Small intestine (tissue), 7 donors: Measurements from ENCODE around the gene NEIL3. TPM values are rescaled to one million over a fixed set of nuclear protein-coding genes. Genes with fewer than 3 reads are reported as not detected.
"Not testable (repeated sequence)": the region's sequence is repeated elsewhere in the genome, so short reads cannot be mapped to it uniquely, and the experiment has no call there.

Source experiments
- DNase-seq, 2 donors: peaks; one replicate each; pipeline versions ENCODE4 v3.0.0 to v3.0.0-alpha.2; 2013
- FAIRE-seq: peaks from 2 replicates; lab custom pipeline; 2012; peaks lifted over from hg19 to GRCh38; lab: Jason Lieb, UNC
- H3K27ac ChIP-seq, 3 donors: one replicate each; pipeline ENCODE4 v1.5.1; 2013; ENCODE audit warnings: low read length in 2 of 3, mild to moderate bottlenecking in 2 of 3, control low read depth in 1 of 3, inconsistent platforms in 1 of 3, low read depth in 1 of 3, moderate library complexity in 1 of 3
- H3K27me3 ChIP-seq, 3 donors: one replicate each; pipeline ENCODE4 v1.6.1; 2013; ENCODE audit warnings: low read length in 3 of 3, inconsistent platforms in 1 of 3; ENCODE audit not compliant: control insufficient read depth in 3 of 3, insufficient read depth in 3 of 3
- H3K36me3 ChIP-seq, 3 donors: one replicate each; pipeline ENCODE4 v1.6.1; 2013; ENCODE audit warnings: low read length in 3 of 3, inconsistent platforms in 1 of 3, low read depth in 1 of 3, mild to moderate bottlenecking in 1 of 3, moderate library complexity in 1 of 3; ENCODE audit not compliant: control insufficient read depth in 3 of 3, insufficient read depth in 2 of 3
- H3K4me1 ChIP-seq, 3 donors: one replicate each; pipeline ENCODE4 v1.6.1; 2013; ENCODE audit warnings: low read length in 2 of 3, inconsistent platforms in 1 of 3, low read depth in 1 of 3, mild to moderate bottlenecking in 1 of 3, moderate library complexity in 1 of 3; ENCODE audit not compliant: control insufficient read depth in 3 of 3, insufficient read depth in 2 of 3
- H3K4me3 ChIP-seq, 3 donors: one replicate each; pipeline ENCODE4 v1.5.1; 2013; ENCODE audit warnings: low read length in 3 of 3, control low read depth in 1 of 3, inconsistent platforms in 1 of 3, low read depth in 1 of 3, mild to moderate bottlenecking in 1 of 3, moderate library complexity in 1 of 3
- H3K9me3 ChIP-seq, 2 donors: one replicate each; pipeline ENCODE4 v1.6.1; 2013; ENCODE audit warnings: low read depth in 1 of 2, low read length in 1 of 2; ENCODE audit not compliant: control insufficient read depth in 2 of 2, insufficient read depth in 1 of 2
- WGBS, 3 donors: extraction: QIAGEN DNeasy Blood & Tissue Kit; methylation state at CpG; one replicate each; pipeline ENCODE4 v1.1.7; 2013; 5-methylcytosine and 5-hydroxymethylcytosine counted together
- polyA plus RNA-seq, 4 donors: library from polyadenylated mRNA; stranded (reverse) in 3 of 4; unstranded in 1 of 4; fragments of 200-250 nt in 3 of 4; fragments of 120-200 nt in 1 of 4; gene quantifications; one replicate each; pipeline versions ENCODE4 v1.2.1 to v1.2.3, GENCODE V29; 2013
- donor health status: healthy with polysubstance abuse.
- donor health status: control.
- donor health status: control.
- donor health status: Bipolar disorder and iron deficiency.
- donor health status: healthy.

NEIL3 gene
- polyA plus RNA-seq, 4 donors = 2.8 to 3.4 TPM; not detected in 2

- Histone ChIP-seq H3K9me3 (no peaks in the 10 kb centered on the region), H3K4me1 (peaks cover 0 to 18% (median 0%) of the 10 kb centered on the region in 3 donors), H3K36me3 (no peaks in the 10 kb centered on the region), H3K27ac (no peak overlapping the region), H3K27me3 (no peaks in the 10 kb centered on the region), H3K4me3 (no peak overlapping the region)
- WGBS, 3 donors = 79 to 82% (median 80%) methylated on average over 6 of the region's 6 CpGs
- DNase-seq = no peak
- no peak for FAIRE-seq
These were observed 18.9 kb upstream of the NEIL3 start for GRCh38 chr4:177290780-177291179.

- no peak for FAIRE-seq
These were observed 17.5 kb upstream of the NEIL3 start for GRCh38 chr4:177292171-177292570.

GRCh38 chr4:177293208-177294033 lies 16.3 kb upstream of the NEIL3 start:
- H3K36me3 ChIP-seq = no peaks in the 10 kb centered on the region
- FAIRE-seq = no peak
- WGBS, 3 donors = 27 to 55% (median 45%) methylated on average over 5 of the region's 5 CpGs
- H3K27ac ChIP-seq = peak overlapping the region in 1 of 3 donors; percentile 35
- H3K4me1 ChIP-seq = peaks cover 0 to 18% (median 0%) of the 10 kb centered on the region in 3 donors
- H3K27me3 ChIP-seq = no peaks in the 10 kb centered on the region
- DNase-seq = peak; percentile 72 to 82
- H3K9me3 ChIP-seq = peaks cover 0 to 13% of the 10 kb centered on the region in 2 donors
- no peak overlapping the region for H3K4me3 ChIP-seq

More at GRCh38 chr4:177292171-177292570, 17.5 kb upstream of the NEIL3 start:
- Histone ChIP-seq H3K4me1 (peaks cover 0 to 18% (median 0%) of the 10 kb centered on the region in 3 donors), H3K4me3 (no peak overlapping the region), H3K27ac (no peak overlapping the region), H3K9me3 (peaks cover 0 to 4% of the 10 kb centered on the region in 2 donors), H3K27me3 (no peaks in the 10 kb centered on the region), H3K36me3 (no peaks in the 10 kb centered on the region)
- DNase-seq = no peak
- WGBS, 3 donors = 90 to 97% (median 96%) methylated on average over 2 of the region's 2 CpGs

GRCh38 chr4:177297785-177298391 lies 11.8 kb upstream of the NEIL3 start:
- Histone ChIP-seq H3K36me3 (no peaks in the 10 kb centered on the region), H3K27ac (no peak overlapping the region), H3K9me3 (peaks cover 0 to 13% of the 10 kb centered on the region in 2 donors), H3K4me1 (peaks cover 0 to 13% (median 0%) of the 10 kb centered on the region in 3 donors), H3K27me3 (no peaks in the 10 kb centered on the region), H3K4me3 (no peak overlapping the region)
- FAIRE-seq (no peak), DNase-seq (no peak)
- WGBS, 3 donors = 93 to 94% (median 94%) methylated on average over 2 of the region's 2 CpGs

- Histone ChIP-seq H3K36me3 (no peaks in the 10 kb centered on the region), H3K27ac (no peak overlapping the region), H3K4me1 (no peaks in the 10 kb centered on the region), H3K9me3 (peaks cover 0 to 13% of the 10 kb centered on the region in 2 donors), H3K27me3 (no peaks in the 10 kb centered on the region), H3K4me3 (no peak overlapping the region)
- FAIRE-seq (no peak), DNase-seq (no peak)
- WGBS, 3 donors = 55 to 65% (median 64%) methylated on average over 4 of the region's 4 CpGs
These were observed 8.5 kb upstream of the NEIL3 start for GRCh38 chr4:177301126-177301639.

GRCh38 chr4:177302371-177303100 lies 7.1 kb upstream of the NEIL3 start:
- DNase-seq (no peak), FAIRE-seq (no peak)
- WGBS, 3 donors = 92 to 93% (median 92%) methylated on average over 4 of the region's 4 CpGs
- Histone ChIP-seq H3K36me3 (no peaks in the 10 kb centered on the region), H3K4me1 (no peaks in the 10 kb centered on the region), H3K27ac (no peak overlapping the region), H3K27me3 (no peaks in the 10 kb centered on the region), H3K4me3 (no peak overlapping the region), H3K9me3 (peaks cover 0 to 7% of the 10 kb centered on the region in 2 donors)

- Histone ChIP-seq H3K27ac (no peak overlapping the region), H3K9me3 (no peaks in the 10 kb centered on the region), H3K36me3 (no peaks in the 10 kb centered on the region), H3K27me3 (no peaks in the 10 kb centered on the region), H3K4me1 (no peaks in the 10 kb centered on the region), H3K4me3 (no peak overlapping the region)
- FAIRE-seq = no peak
- 79 to 98% (median 91%) methylated on average over 4 of the region's 4 CpGs for WGBS, 3 donors
- no peak for DNase-seq
These were observed 5.6 kb upstream of the NEIL3 start for GRCh38 chr4:177304094-177304493.

GRCh38 chr4:177304864-177305263 lies 4.8 kb upstream of the NEIL3 start:
- H3K4me3 ChIP-seq, H3K4me1 ChIP-seq, DNase-seq, H3K9me3 ChIP-seq, FAIRE-seq, H3K27ac ChIP-seq, H3K27me3 ChIP-seq, H3K36me3 ChIP-seq: not testable (repeated sequence)
- WGBS, 3 donors = 94 to 97% (median 95%) methylated on average over 3 of the region's 3 CpGs
